K562 (cell line): ENCODE data around the gene TBXAS1. TPM values are rescaled to one million over a fixed set of nuclear protein-coding genes. Genes with fewer than 3 reads are reported as not detected.

Experiments used
- ATAC-seq: fragments of 200-7000 bp; cut with Tn5 transposase; 3 replicates; pipeline ENCODE4 v1.9.1; 2020; ENCODE audit warnings: moderate library complexity
- BruUV-seq: library from RNA; stranded (reverse); fragments of 400-500 nt; replicated peaks from 2 replicates; lab custom pipeline; 2021; lab: Mats Ljungman, UMichigan
- CTCF ChIA-PET: fragments of 300-600 bp; formaldehyde crosslinking; extraction: SDS; loops from one replicate; lab custom pipeline; 2021; ENCODE audit warnings: low intra/inter-chr PET ratio; lab: Yijun Ruan, JAX
- POLR2A ChIA-PET: fragments of 300-600, 350-650 bp; sonication (Branson Sonifier 250); formaldehyde crosslinking; extraction: SDS; loops from one replicate; lab custom pipeline; 2021; ENCODE audit warnings: antibody characterized with exemption, inconsistent platforms; lab: Yijun Ruan, JAX
- DNase-seq, 4 experiments: peaks; one replicate each; pipeline versions ENCODE4 v3.0.0 to v3.0.0-alpha.2; 2011 to 2018; ENCODE audit warnings: low spot score in 3 of 4, mixed read lengths in 3 of 4; ENCODE audit errors: extremely low read depth in 1 of 4
- FAIRE-seq: peaks from 2 replicates; lab custom pipeline; 2011; peaks lifted over from hg19 to GRCh38; lab: Jason Lieb, UNC
- H2AFZ ChIP-seq: 2 replicates; pipeline ENCODE4 v1.6.0; 2011; ENCODE audit warnings: low read depth, low read length, control low read depth, inconsistent platforms
- H3K27ac ChIP-seq: fragments of 200-600 bp; 3 replicates; pipeline ENCODE4 v1.8.0; 2011; ENCODE audit warnings: low read depth, mild to moderate bottlenecking, control low read depth, inconsistent platforms, low read length, moderate library complexity, mixed read lengths; ENCODE audit errors: extremely low read depth
- H3K27me3 ChIP-seq, 2 experiments: fragments of 300-600 bp in 1 of 2; 2 replicates in 1 of 2; 3 replicates in 1 of 2; pipeline versions ENCODE4 v1.6.0 to v1.8.0; 2011; ENCODE audit warnings: inconsistent platforms in 2 of 2, low read length in 2 of 2, mild to moderate bottlenecking in 1 of 2, mixed read lengths in 1 of 2, moderate library complexity in 1 of 2; ENCODE audit not compliant: control insufficient read depth in 2 of 2, insufficient read depth in 2 of 2
- H3K36me3 ChIP-seq: fragments of 300-600 bp; 3 replicates; pipeline ENCODE4 v1.8.0; 2011; ENCODE audit warnings: mild to moderate bottlenecking, low read length, inconsistent platforms; ENCODE audit not compliant: control insufficient read depth, insufficient read depth
- H3K4me1 ChIP-seq, 2 experiments: fragments of 200-600 bp in 1 of 2; replicated peaks in 1 of 2; 2 replicates in 1 of 2; 3 replicates in 1 of 2; pipeline versions ENCODE4 v1.5.1 to v1.8.0; 2011; ENCODE audit warnings: inconsistent platforms in 2 of 2, low read length in 2 of 2, mild to moderate bottlenecking in 1 of 2, mixed read lengths in 1 of 2, moderate library complexity in 1 of 2; ENCODE audit not compliant: control insufficient read depth in 2 of 2, insufficient read depth in 2 of 2
- H3K4me2 ChIP-seq: 2 replicates; pipeline ENCODE4 v1.6.1; 2011; ENCODE audit warnings: low read length, control low read depth, inconsistent platforms, mixed read lengths; ENCODE audit not compliant: insufficient read depth
- H3K4me3 ChIP-seq: fragments of 200-600 bp; sonication (generic), shearing (Covaris generic); 2 replicates; pipeline ENCODE4 v1.5.1; 2016; ENCODE audit warnings: control low read depth, inconsistent platforms
- H3K79me2 ChIP-seq: fragments of 200-600 bp; 3 replicates; pipeline ENCODE4 v1.8.0; 2011; ENCODE audit warnings: low read length, inconsistent platforms; ENCODE audit not compliant: control insufficient read depth, insufficient read depth
- H3K9ac ChIP-seq, 2 experiments: 2 replicates each; pipeline versions ENCODE4 v1.6.0 to v1.6.1; 2011; ENCODE audit warnings: low read depth in 2 of 2, low read length in 2 of 2, control low read depth in 1 of 2, inconsistent platforms in 1 of 2, mild to moderate bottlenecking in 1 of 2, mixed read lengths in 1 of 2; ENCODE audit not compliant: insufficient read depth in 1 of 2
- H3K9me1 ChIP-seq: one replicate; pipeline ENCODE4 v1.6.0; 2011; ENCODE audit warnings: inconsistent platforms, mild to moderate bottlenecking, low read length, moderate library complexity; ENCODE audit not compliant: control insufficient read depth, insufficient read depth
- H3K9me3 ChIP-seq: replicated peaks from 2 replicates; pipeline ENCODE4 v1.5.1; 2011; ENCODE audit warnings: low read depth, low read length, inconsistent platforms; ENCODE audit not compliant: control insufficient read depth, insufficient read depth
- H4K20me1 ChIP-seq: replicated peaks from 2 replicates; pipeline ENCODE4 v1.6.1; 2011; ENCODE audit warnings: low read length, inconsistent platforms, mixed read lengths; ENCODE audit not compliant: control insufficient read depth, insufficient read depth
- GATAD2B ChIP-seq: fragments of 450-650 bp; IDR thresholded peaks from 2 replicates; pipeline ENCODE4 v1.6.1; 2017; ENCODE audit warnings: mild to moderate bottlenecking, borderline replicate concordance
- IRF2 ChIP-seq: sonication (generic); formaldehyde crosslinking; IDR thresholded peaks from 2 replicates; pipeline ENCODE4 v1.8.1; 2022; ENCODE audit warnings: mild to moderate bottlenecking, missing genetic modification reagents
- MCM3 ChIP-seq: fragments of 450-650 bp; IDR thresholded peaks from 2 replicates; pipeline ENCODE4 v1.6.1; 2016
- SAFB ChIP-seq: fragments of 200-400 bp; formaldehyde crosslinking; IDR thresholded peaks from 2 replicates; pipeline ENCODE4 v1.6.1; 2017; ENCODE audit warnings: low read depth, low read length, borderline replicate concordance
- ZNF324 ChIP-seq: fragments of 250-450 bp; sonication (Bioruptor Pico); IDR thresholded peaks from 2 replicates; pipeline ENCODE4 v1.4.0; 2020; ENCODE audit warnings: mild to moderate bottlenecking
- ZNF384 ChIP-seq: IDR thresholded peaks from 2 replicates; pipeline ENCODE4 v1.6.1; 2012; ENCODE audit warnings: low read depth, low read length, improper control_type of control experiment
- WGBS: fragments of 100-300 bp; shearing (Covaris generic); methylation state at CpG from one replicate; pipeline ENCODE4 v1.1.6; 2016; ENCODE audit warnings: low coverage, mixed read lengths; ENCODE audit not compliant: insufficient coverage; ENCODE audit errors: missing lambda C conversion rate; 5-methylcytosine and 5-hydroxymethylcytosine counted together
- in situ Hi-C: fragments of 300-500 bp; cut with MboI; formaldehyde crosslinking; loops from 4 replicates; pipeline ENCODE4 v1.15.0; 2018; ENCODE audit warnings: inconsistent platforms, mixed read lengths
- intact Hi-C: fragments of 100-400 bp; cut with micrococcal nuclease; formaldehyde crosslinking; loops from 2 replicates; pipeline ENCODE4 v1.14.2; 2022
- polyA plus RNA-seq, 8 experiments: library from polyadenylated mRNA; depleted of rRNA in 4 of 8; stranded (reverse) in 5 of 8; unstranded in 3 of 8; fragments of >200 nt; fragmentation: Nextera tagmentation in 2 of 8; fragmentation: Illumina TruSeq in 1 of 8; extraction: Ambion mirVana in 2 of 8; extraction: Trizol in 1 of 8; gene quantifications; 2 replicates each; pipeline versions ENCODE4 v1.2.1 to v1.2.3, GENCODE V29; 2011 to 2014; ENCODE audit warnings: inconsistent platforms in 1 of 8, missing spikeins in 1 of 8
- total RNA-seq, 7 experiments: library from RNA; depleted of rRNA in 6 of 7; stranded (reverse); fragments of >200 nt in 6 of 7; fragmentation: Illumina TruSeq in 2 of 7; extraction: Trizol in 2 of 7; gene quantifications; 2 replicates each; pipeline versions ENCODE4 v1.2.1 to v1.2.3, GENCODE V29; 2011 to 2021; ENCODE audit warnings: low replicate concordance in 1 of 7
- TF ChIP-seq, protein P1 (sequence below): fragments of 450-650 bp; IDR thresholded peaks from 2 replicates; pipeline ENCODE4 v1.6.1; 2017; ENCODE audit warnings: antibody characterized with exemption

TBXAS1 gene
- total and polyA plus RNA-seq, 9 of the 15 experiments (the other 6 are each of a cell fraction or from before 2014, with no cell fraction given) = 1.1 to 8.3 (median 1.9) TPM

- TF ChIP-seq, protein P1, sequence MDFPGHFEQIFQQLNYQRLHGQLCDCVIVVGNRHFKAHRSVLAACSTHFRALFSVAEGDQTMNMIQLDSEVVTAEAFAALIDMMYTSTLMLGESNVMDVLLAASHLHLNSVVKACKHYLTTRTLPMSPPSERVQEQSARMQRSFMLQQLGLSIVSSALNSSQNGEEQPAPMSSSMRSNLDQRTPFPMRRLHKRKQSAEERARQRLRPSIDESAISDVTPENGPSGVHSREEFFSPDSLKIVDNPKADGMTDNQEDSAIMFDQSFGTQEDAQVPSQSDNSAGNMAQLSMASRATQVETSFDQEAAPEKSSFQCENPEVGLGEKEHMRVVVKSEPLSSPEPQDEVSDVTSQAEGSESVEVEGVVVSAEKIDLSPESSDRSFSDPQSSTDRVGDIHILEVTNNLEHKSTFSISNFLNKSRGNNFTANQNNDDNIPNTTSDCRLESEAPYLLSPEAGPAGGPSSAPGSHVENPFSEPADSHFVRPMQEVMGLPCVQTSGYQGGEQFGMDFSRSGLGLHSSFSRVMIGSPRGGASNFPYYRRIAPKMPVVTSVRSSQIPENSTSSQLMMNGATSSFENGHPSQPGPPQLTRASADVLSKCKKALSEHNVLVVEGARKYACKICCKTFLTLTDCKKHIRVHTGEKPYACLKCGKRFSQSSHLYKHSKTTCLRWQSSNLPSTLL = peak; percentile 82
- TF ChIP-seq GATAD2B = no peak
- TF ChIP-seq MCM3 = 0 out of 2 replicates have a peak, but pooled peaks have one; percentile 5
- no peak for TF ChIP-seq SAFB
- TF ChIP-seq IRF2 (CRISPR knock-in tag) = no peak
- TF ChIP-seq, all 486 proteins: peak for 4
Measured at GRCh38 chr7:139798221-139798620, 30.8 kb upstream of the TBXAS1 start (continued).

DNA sequence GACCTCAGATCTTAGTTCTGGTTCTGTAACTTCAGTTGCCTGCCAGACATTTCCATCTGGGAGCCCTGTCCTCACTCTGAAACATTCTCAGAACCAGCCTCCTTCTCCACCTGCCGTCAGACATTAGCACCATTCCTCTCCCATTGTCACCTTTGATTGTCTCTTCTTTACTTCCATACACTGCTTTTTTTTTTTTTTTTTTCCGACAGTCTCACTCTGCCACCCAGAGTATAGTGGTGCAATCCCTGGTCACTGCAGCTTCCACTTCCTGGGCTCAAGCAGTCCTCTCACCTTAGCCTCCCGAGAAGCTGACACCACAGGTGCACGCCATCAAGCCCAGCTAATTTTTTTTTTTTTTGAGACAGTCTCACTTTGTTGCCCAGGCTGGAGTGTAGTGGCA is 30.2 kb upstream of the TBXAS1 start:
- FAIRE-seq = no peak
- Histone ChIP-seq H3K27me3 (peaks cover 2 to 16% of the 10 kb centered on the region in 2 experiments; a peak in 3 of 5 replicates), H3K36me3 (no peaks in the 10 kb centered on the region), H3K79me2 (no peaks in the 10 kb centered on the region), H3K9me1 (no peaks in the 10 kb centered on the region), H3K4me2 (no peak overlapping the region), H3K9ac (no peak overlapping the region), H2AFZ (no peak overlapping the region), H3K4me1 (peaks cover 0 to 2% of the 10 kb centered on the region in 2 experiments; a peak in 1 of 5 replicates), H4K20me1 (no peaks in the 10 kb centered on the region), H3K4me3 (no peak overlapping the region), H3K27ac (no peak overlapping the region), H3K9me3 (no peaks in the 10 kb centered on the region)
- no peak for TF ChIP-seq ZNF324 (CRISPR knock-in tag)
- TF ChIP-seq ZNF384 = peak; percentile 55
- no peak for DNase-seq
- CTCF ChIA-PET = no interaction called here
- WGBS = 13% methylated on average over 3 of the region's 4 CpGs
- BruUV-seq = no TSS peak
- intact Hi-C loops (no loop called here), in situ Hi-C loops (no loop called here)
- ATAC-seq = peak; percentile 59
- POLR2A ChIA-PET = interaction anchor here (1.0 to 1.2 kb wide), 2 partner anchors 13 to 29 kb away, joined by 3 to 4 read pairs; no protein-coding TSS in a partner anchor
